GM21528 (cell line): ENCODE results near the gene SHISA5.

Experiments
- ATAC-seq: cut with Tn5 transposase; IDR thresholded peaks from one replicate; pipeline ENCODE4 v1.9.1; 2021; ENCODE audit warnings: mild to moderate bottlenecking, moderate library complexity; ENCODE audit not compliant: unreplicated experiment, low FRiP score

Gene SHISA5

DNA sequence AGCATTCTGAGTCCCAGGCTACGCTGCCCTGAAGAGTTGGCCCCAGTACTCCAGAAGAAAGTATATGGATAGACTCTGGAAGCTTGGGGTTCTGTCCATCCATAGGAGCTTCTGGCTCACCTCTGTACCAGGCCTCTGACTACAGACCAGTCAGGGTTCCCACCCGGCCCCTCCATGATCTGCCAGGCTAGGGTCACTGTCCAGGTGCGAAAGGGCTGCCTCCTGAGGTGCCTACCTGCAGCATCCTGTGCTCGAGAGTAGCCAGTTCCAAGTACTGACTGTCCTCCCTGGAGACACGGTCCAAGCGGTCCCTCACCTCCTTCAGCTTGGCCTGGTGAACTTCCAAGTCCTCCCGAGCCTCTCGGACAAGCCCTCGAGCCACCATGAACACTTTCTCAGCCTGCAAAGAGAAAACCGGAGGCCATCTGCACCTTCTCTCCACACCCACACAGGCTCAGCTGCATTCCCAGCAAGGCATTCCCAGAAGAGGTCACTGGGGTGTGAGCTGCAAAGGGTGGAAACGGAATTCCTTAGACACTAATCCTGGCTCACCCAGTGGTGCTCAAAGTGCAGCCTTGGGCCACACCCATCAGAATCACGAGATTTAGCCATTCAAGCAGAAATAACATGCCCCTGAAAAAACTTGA, 70.4 kb downstream of the SHISA5 start:
- ATAC-seq: no peak

DNA sequence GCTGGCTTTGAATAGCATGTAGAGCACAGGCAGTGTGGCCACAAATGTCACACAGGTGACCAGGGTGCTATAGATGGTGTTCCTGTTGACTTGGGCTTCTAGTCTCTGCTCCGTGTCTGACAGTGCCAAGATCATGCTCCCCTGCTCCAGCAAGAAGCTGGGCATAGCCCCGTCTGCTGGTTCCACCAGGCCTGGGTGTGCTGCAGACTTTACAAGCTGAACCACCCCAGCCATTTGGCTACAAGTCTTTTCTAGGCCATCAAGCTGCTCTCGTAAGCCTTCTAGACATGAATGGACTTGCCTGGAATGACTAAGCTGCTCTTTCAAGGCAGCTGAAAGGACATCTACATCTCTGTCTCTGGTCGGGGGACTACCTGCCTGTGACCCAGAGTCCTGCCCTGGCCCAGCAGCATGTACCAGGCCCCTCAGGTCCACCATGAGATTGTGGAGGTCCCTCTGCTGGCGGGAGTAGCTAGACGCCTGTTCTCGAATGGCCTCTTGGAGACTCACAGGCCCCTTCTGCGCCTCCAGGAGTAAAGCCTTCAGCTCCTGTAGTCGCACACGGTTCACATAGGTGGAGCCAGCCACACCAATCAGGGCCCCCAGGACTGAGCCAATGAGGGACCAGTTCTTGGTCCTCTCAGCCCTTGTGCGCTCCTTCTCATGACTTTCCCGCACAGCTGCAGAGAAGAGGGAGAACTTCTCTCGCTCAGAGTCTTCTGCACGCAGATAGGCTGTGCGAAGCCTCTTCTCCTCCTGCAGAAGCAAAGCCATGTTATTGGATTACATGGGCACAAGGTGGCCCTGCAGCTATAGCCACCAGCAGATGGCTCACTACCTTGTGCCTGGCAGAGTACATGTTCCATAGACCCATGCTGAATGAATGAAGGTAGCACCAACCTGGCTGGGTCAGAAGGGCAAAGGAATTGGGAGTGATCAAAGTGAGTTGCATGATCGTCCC, 71.3 kb downstream of the SHISA5 start:
- no peak for ATAC-seq

DNA sequence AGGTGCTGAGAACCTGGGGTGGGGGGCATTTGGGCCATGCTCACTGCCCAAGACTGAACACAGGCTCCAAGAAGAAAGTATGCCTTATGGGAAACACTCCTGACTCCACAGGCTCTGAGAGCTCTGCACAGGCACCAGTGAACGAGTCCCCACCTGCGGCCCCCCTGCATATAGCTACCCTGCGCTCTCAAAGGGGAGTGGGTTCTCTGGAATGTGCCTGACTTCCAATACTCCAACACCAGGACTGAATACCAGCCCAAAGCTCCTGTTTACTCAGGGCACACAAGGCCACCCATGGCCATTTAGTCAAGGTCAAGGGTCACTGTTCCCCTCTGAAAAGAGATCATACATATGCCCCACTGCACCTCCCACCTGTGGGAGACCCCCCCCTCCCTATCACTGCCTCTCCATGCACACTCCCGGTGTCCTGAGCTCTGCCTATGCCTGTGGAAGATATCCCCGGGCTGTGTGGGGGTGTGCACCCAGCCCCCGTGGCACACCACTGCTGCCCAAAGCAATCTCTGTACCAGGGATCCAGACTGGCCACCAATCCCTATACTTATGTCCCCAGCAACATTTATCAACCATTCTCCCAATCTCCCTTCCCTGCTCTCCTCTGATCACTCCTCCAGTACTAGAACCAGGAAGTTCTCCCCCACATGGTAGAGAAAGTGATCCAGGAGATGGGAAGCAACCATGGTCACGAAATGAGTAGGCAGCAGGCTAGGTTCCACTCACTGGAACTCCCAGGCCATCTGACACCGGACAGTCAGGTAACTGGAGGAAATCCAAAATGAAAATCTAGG, 72.5 kb downstream of the SHISA5 start:
- no peak for ATAC-seq

DNA sequence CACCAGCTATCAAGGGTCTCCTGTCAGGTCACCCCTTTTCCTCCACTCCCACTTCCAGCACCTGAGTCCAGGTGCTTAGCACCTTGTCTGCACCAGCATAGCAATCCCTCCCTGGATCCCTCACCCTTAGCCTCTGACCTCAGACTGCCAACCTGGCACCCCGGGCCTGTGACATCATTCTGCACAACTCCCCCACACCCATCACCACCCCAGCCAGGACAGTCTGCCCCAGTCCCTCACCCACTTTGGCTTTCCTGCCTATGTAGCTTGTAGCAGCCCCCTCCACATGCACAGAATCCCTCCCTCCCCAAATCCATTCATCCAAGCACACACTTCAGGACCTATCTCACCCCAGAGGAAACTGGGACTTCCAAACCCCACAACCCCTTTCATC, 73.3 kb downstream of the SHISA5 start:
- no peak for ATAC-seq

DNA sequence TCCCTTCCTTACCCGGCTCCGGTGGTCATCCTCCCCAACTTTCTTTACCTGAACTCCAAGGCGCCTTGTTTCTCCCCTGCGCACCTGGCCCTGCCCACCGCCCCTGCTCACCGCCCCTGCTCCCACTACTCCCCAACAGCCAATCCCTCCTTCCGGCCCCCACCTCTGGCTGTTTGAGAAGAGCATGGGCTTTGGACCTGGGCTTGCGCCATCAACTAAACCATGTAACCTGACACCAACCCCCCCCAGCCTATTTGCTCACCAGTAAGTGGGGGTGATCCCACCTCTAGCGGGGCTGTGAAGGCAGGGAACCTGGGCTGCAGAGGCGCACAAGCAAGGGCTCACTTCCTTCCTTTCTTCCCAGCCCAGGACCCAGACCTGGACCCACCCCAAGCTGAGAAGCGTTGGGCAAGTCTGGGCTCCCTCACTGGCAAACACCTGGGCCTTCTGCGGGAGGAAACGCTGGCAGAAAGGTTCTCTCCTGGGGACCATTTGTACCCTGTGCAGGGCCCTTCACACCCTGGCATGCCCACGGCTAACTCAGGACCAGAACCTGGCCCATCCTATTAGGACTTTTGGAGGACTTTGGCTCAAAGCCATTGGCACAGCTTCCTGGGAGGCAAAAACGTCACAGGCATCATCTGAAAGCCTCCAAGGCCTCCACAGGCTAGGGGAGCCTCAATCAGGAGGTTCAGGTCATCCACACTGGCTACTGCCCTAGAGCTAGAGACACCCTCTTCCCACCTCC, 73.8 kb downstream of the SHISA5 start, which contains the start of gene PLXNB1:
Gene PLXNB1 (minus strand): TSS at position 127 of the 748 bp plus-strand sequence. CDS start 5,475 bp downstream, outside the sequence.
- ATAC-seq: no peak

DNA sequence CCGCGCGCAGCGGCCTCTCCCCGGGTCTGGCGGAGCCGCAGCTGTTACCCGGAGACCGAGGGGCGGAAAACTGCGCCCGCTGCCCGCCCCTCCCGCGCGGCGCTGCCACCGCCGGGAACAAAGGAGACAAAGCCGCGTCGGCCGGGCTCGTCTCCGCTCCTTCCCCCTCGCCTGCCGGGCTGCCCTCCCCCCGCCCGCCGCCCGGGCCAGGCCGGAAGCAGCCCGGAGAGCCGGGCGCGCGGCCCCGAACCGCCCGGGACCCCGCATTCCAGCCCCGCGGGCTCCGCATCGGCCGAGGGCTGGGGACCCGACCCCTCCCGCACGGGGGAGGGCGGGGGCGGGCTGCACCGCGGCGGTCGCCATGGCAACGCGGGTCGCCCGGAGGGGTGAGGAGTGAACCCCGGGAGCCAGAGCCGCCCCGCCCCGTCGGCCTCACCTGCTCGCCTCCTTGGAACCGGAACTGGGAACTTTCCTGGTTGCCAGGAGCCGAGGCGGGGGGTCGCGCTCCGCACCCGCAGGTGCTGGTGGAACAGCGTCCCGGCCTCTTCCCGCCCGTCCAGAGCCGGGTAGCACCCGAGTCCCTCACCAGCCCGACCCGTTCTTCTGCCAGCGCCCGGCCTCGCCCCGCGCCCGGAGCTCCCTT, 74.5 kb downstream of the SHISA5 start:
- ATAC-seq: no peak

DNA sequence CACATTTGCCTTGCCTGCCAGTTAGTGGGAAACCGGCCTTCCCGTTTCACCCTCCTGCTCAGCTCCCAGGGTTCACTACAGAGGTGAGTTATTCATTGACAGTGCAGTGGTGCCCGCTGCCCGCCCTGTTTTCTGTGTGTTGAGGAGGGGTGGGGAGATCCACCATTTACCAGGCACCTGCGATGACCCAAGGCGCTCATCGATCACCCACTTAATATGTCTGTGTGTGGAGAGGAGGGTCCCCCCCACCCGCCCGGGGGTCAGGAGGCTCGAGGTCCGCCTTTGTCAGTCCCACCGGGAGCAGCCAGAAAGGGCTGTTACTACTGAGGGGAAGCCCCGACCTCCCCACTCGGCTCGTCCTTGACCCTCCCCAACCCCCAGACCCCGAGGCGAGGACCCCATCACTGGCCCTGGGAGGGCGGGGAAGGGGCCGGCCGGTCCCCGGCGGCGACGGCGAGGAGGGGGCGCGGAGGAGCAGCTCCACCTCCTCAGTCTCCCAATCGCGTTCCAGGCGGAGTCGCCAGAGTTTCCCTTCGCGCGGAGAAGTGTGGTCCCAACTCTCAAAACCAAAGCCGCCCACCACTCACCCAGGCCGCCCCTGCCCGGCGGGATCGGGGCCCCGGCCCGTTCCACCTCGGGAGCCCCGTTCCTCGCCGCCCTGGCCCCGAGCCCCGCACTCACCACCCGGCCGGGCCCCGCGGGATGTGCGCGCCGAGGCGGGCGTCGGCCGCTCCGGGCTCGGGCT, 75.2 kb downstream of the SHISA5 start:
- ATAC-seq: no peak

DNA sequence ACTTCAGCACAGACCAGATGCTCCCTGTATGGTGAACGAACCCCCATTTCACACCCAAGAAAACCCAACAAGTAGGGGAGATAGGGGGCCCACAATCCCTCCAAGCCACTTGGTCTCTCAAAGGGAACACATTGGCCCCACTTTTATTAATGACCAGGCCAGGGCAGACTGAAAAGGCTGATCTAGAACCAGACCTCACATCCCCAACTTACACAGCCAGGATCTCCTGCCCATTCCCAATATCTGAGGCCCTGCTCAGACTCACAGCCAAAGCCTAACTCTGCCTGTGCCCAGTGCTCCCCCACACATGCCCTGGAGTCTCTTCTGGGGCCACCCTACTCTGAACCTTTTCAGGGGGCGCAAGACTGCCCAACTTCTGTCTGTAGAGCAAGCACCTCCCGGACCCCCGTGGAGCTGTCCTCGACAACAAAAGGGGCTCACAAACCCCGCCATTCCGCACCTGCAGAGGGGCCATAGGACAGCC, 75.8 kb downstream of the SHISA5 start:
- no peak for ATAC-seq

DNA sequence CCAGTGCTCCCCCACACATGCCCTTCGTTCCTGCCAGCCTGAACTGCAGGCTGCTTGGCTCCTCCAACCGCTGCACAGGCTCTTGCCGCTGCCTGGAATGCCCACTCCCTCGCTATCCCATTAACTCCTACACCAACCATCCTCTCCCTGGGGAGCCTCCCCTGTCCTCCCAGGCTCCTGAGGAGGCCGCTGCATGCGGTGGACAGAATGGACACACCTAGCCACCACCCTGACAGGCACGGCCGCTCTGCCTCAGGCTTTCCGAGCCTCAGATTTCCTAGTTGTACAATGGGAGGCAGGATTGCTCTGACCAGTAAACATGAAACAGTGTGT, 76.4 kb downstream of the SHISA5 start:
- no peak for ATAC-seq

DNA sequence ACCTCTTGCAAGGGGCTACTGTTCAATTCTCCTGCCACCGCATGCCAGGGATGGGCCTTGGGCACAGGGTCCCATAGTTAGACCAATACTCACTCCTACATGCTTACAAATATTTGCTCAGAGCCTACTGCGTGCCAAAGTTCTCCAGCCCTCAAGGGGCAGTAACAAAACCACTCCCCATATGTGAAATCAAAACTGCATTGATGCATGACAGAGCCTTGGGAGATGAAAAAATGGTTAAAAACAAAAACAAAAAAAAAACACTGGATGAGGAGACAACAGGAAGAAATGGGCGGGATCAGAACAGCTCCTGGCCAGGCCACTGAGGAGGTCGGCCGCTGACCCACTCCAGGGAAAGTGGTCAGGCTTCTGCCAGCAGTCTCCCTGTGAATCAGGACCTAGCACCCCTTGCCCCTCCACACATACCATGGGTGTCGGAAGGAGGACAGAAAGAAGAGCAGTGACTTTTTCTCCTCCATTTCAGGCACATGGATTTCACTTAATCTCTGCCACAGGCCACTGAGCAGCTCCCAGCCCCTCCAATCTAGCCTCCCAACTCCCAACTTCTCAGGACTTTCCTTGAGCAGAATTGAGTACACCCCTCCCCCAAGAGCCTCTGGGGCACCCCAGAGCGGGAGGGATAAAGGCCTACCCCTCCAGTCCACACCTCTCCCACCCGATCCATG, 76.9 kb downstream of the SHISA5 start:
- no peak for ATAC-seq

DNA sequence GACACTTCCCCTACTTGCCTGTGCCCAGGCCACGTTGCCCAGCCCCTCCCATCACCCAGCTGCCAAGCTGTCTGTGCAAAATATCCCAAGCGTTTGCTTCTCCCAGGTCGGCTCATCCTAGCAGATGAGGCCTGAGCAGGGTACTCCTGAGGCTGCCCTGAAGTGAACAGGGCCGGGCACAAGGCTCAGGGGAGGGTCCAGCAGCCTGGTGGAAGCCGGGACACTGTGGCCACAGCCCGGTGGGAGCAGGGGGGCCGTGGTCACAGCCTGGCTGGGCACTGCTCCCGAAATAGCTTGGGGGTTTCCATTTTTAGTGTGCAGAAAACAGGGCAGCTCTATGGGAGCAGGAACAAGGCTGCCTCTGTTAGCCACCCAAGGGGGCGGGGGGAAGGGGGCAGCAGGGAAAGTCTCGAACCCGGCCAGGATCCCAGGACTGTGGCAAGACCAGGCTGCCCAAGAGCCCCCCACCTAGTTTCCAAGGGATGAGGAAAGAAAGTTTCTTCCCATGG, 77.5 kb downstream of the SHISA5 start:
- ATAC-seq: no peak

DNA sequence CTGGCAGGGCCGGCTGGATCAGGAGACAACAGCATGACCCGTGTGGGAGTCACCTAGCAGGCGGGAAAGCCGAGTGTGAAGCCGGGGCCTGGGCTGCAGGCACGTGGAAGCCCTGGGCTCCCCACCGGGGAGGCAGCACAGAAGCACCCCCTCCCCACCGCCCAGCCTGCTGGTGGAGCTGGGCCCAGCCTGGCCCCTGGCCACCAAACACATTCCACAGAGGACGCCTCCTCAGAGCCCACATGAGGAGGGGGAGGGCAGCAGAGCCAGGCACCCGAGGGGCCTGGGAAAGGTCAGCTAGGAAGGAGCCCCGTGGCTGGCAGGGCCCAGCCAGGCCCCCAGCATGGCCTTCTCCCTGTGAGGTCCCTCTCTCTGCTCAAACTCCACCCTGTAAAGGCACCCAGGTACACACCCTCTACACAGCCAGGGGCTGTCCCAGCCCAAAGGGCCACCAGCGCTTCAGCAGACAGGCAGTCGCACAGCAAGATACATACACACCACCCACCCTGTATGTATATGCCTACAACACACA, 78.6 kb downstream of the SHISA5 start:
- ATAC-seq: no peak

DNA sequence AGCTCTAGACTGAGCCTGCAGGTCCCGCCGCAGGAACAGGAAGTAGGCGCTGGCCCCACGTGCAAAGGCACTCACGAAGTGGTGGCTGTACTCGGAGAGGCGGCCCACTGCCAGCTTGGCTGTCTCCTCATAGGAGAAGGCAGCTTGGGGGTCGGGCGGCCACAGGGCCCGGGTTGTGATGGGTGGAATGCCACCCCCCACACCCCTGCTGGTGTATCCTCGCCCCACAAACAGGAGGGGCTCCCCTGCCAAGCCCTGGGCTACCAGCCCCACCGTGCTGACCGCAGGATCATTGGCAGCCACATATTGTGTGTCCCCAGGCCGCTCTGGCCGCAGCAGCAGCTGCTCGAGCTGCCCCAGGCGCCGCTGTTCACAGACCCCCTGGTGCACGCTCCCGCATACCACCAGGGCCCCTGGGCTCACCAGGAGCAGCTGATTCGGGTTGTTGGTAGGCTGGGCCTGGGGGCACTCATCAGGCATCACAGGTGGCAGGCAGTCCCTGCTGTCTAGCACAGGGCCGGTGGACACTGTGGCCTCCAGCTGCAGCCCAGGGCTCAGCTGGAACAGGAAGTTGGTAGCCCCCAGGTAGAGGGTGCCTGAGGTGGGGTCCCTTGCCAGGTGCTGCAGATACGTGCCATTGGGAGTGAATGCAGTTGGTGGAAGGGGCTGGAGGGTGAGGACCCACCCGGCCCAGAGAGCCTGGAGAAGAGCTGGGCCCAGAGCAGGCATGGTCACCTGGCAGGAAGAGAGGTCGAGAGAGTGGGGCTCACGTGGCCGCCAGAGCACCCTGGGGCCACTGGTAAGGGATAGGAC, 79.9 kb downstream of the SHISA5 start:
- ATAC-seq: no peak

DNA sequence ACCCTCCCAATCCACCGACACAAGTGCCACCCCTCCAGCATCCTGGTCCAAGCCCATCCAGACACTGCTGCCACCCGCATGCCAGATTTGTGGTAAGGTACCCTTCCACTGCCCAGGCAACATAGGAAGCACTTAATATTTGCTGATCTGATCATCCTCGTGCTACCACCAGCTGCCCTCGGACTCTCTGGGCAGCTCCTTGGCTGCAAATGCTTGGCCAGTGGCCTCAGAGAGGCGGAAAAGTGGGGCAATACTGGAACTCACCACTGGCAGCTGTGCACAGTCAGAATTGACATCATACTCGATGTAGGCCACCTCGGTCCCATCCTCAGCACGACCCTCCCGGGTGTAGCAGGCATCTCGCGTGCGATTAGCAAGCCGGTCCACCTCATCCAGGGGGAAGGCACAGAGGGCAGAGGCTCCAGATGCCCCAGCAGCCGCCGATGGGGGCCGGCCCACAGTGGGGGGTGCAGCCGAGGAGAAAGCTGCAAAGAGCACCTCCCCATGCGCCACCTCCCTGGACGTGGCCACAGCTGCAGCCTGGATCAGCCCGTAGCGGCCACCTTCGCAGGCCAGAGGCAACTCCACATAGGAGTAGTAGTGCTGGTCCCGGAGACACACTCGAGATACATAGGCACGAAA, 80.6 kb downstream of the SHISA5 start:
- no peak for ATAC-seq

DNA sequence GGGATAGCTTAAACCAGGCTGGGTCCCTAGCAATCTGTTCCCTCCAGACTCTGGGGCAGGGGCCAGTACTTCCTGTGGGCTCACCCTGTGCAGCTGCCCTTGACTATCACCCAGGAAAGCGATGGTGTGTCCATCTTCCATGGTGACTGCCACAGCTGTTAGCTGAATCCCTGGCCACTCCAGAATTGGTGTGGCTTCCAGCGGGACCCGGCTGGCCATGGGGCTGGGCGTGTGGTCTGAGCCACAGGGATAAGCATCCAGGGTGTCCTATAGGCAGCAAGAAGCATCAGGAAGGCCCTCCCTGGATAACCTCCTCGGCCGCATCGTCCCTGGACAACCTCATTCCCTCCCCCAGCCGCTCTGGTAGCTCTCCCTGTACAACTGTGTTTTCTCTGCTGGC, 81.3 kb downstream of the SHISA5 start:
- no peak for ATAC-seq

DNA sequence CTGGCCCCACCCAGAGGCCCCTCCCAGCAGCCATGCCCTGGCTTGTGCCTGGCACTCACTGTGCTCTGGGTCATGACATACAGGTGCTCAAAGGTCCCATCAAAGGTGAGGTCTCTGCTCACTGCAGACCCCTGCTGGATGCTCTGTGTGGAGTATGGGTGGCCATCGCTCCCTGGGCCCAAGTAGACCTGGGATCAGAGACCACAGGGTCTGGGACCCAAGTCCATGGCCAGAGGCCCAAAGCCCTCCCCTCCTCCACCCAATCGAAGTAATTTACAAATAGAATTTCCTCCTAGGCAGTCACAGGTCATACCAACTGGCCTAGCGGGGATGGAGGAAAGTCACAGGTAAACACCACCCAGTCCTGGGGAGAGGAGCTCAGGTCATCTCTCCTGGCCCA, 81.7 kb downstream of the SHISA5 start:
- ATAC-seq: no peak

DNA sequence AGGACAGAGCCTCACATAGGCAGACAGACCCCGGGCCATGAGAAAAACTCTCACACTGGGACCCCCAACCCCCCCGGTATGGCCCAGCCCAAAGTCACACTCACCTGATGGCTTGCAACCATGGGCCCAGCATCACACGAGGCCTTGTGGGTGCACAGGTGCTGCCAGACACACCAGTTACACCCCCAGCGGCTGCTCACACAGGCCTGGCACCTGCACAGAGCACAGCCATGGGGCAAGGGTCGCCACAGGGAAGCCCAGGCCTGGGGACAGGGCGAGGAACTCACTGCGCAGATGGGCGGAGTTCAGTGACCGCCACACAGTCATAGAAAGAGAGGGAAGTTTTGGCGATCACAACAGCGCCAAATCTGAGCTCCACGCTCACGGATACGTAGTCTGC, 83.4 kb downstream of the SHISA5 start:
- no peak for ATAC-seq
